ENCODE measurements around the gene PIK3R1.

The PIK3R1 gene

DNA sequence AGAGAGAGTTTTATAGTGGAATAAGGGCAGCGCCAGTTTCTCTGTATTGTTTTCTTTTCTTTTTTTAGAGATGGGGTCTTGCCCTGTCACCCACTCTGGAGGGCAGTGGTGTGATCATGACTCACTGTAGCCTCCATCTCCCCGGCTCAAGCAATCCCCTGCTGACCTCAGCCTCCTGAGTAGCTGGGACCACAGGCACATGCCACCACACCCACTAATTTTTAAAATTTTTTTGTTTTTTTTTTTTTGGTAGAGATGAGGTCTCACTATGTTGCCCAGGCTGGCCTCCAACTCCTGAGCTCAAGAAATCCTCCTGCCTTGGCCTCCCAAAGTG lies 119.0 kb downstream of the PIK3R1 start:
- no peak for DNase-seq

DNA sequence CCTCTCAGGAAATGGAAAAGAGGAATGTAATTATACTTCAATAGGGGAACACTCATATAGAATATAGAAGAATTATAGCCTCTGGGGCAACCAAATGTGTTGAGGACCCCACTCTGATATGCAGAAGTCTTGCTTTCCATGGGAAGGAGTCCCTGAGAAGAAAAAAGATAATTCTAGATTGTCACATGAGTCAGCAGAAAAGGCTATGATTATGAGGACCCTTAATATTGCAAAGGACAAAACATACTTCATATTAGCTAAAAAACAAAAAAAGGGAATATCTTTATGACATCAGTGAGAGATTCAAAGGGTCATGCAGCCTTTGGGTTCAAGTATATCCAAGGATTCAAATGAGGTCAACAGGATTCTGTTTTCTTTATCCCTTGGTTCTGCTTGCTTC lies 119.5 kb downstream of the PIK3R1 start:
- no peak for DNase-seq

GRCh38 chr5:68336200-68336599 lies 120.6 kb downstream of the PIK3R1 start:
- no peak for DNase-seq

DNA sequence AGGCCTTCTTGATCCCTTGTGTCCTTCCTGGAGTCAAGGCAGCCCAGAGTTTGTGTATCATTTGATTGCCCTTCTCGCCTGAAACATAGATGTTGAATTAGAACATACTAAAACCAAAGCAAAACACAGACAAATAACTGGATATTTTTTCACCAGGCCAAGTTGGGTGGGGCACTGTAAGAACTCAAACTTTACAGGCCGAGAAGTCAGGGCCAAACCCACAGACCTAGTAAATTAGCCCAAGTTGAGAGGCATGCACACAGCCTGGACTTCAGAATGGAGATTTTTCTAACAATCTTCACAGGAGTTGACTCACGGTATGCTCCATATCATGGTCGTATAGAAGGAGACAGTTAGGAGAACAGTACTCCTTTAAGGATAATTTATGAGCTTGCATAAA lies 121.7 kb downstream of the PIK3R1 start:
- DNase-seq, result no peak

GRCh38 chr5:68339921-68340321 lies 124.4 kb downstream of the PIK3R1 start:
- DNase-seq, result no peak

DNA sequence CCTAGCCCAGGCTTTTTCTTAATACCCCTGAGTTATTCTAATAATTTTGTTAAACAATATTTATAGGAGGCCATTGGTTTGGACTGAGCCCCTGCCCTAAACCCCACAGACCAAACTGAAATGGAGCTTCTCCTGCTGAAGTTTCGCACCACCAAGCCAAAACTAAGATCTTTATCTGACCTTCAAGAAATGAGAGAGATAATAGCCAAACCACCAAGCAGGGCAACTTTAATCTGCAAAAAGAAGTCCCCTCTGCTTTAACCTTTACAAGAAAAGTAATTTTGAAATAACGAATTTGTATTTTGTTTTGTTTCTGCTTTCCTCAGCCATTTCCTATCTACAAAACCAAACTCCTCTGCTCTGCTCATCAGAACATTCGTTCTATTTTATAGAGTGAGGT lies 125.5 kb downstream of the PIK3R1 start:
- no peak for DNase-seq

DNA sequence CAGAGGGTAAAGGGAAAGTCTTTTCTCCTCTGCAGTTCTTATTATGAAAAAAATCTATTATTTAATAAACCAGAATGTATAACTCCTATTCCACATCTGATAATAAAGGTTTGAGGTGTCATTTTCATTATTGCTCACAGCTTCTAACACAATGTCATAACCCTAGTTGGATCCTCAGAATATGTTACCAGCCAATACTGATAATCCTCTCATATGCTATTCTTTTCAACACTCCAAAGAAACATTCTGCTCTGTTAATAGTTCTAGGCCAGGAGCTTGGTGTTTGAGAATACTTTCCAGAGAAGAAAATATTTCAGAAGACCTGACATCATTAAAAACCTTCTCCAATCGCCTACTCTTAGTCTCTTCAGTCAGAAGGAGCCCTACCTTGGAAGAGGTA lies 127.1 kb downstream of the PIK3R1 start:
- no peak for DNase-seq

DNA sequence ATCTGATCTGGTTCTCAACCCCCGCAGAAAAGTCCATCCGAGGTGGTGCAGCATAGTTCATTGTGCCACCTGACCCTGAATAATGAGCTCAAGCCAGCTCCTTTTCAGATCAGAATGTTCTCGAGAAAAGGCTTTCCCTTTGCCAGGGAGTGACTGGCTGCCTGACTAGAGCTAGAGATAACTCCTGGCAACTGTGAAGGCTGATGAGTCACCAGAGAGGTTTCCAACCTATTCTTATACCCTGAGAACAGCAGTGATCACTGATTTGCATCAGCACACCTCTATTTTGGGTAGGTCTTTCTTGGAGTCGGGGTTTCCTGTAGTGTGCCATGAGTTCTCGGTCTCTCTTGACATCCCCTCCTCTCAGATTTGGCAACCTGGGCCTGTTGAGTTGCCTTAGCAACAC lies 127.9 kb downstream of the PIK3R1 start:
- DNase-seq, result peak; percentile 46

DNA sequence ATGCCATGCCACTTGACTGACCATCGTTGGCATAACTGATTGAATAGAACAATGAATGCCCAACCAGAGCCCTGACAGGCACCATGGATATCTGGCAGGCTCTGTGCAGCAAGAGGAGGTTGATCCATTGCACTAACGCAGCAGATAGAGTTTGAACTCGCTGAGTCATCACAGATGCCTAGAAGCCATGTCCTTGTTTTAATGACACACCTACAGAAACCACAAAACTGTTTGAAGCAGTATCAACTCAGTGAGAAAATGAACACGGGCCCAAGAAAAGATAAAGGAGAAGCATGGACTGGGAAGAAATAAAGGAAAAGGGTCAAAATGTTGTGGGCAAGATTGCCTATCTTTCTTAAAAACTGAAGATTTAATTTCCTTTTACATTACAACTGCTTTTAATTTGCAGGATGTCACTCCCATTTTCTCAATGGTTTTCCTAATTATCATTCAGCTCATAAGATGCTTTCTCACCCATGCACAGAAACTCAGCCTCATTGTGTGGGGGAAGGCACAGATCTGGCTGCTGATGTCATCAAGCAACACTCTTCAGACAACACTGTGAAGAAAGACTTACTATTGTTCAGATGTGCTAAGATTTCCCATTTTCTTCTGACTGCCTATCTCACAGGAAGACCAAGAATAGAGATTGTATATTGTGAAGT lies 129.0 kb downstream of the PIK3R1 start:
- DNase-seq, result peak; percentile 40

DNA sequence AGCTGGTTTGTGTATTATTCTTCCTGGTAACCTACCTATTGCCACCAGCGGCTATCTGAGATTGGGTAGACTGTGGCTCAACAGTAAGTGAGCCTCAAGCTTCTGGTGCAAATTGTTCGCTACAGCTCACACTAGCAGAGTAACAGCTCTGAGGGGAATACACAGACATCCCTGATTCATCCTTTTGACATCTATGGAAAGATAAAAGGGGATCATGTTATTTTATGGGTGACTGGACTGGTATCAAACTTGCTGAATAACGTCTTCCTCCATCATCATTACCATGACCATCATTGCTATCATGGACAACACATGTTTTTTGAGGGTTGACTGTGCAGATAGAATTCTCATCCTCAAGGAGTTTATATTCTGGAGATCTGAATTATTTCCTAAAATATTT lies 129.6 kb downstream of the PIK3R1 start:
- no peak for DNase-seq

GRCh38 chr5:68345582-68345981 lies 130.0 kb downstream of the PIK3R1 start:
- no peak for DNase-seq

- DNase-seq, result no peak
These were observed 132.0 kb downstream of the PIK3R1 start for GRCh38 chr5:68347536-68347935.

GRCh38 chr5:68348447-68349222 lies 133.1 kb downstream of the PIK3R1 start:
- DNase-seq, result no peak

- no peak for DNase-seq
These were observed 134.6 kb downstream of the PIK3R1 start for GRCh38 chr5:68350176-68350575.

Data from activated CD4-positive, alpha-beta T cell treated with anti-CD3 and anti-CD28 coated beads for 48 hours (primary cell).